A673 (cell line): Measurements from ENCODE around the gene EPHB6.

Experiments used
- CTCF ChIP-seq: fragments of 300-800, 200-600 bp; sonication (generic); conservative IDR thresholded peaks from 2 replicates; pipeline ENCODE4 v1.5.1; 2017; ENCODE audit warnings: low read depth, mild to moderate bottlenecking, antibody characterized with exemption, low read length, moderate library complexity, mixed read lengths
- EZH2 ChIP-seq: fragments of 200-600 bp; sonication (generic); IDR thresholded peaks from 2 replicates; pipeline ENCODE4 v1.6.1; 2017; ENCODE audit warnings: borderline replicate concordance, low read depth, mild to moderate bottlenecking, mixed read lengths, antibody characterized with exemption, low read length; ENCODE audit not compliant: poor library complexity, severe bottlenecking

GRCh38 chr7:142867398-142868187 lies 12.7 kb downstream of the EPHB6 start:
- TF ChIP-seq EZH2 (no peak), CTCF (no peak)
